IPS DF 19.7 (cell line): ENCODE measurements around the gene DEPP1.

Experiments used
- DNase-seq: peaks from one replicate; pipeline ENCODE4 v3.0.0-alpha.2; 2013; ENCODE audit warnings: low read depth, low spot score

DEPP1 gene

GRCh38 chr10:44955413-44956070 is 23.1 kb downstream of the DEPP1 start:
- DNase-seq, result no peak

GRCh38 chr10:44954962-44955361 is 23.6 kb downstream of the DEPP1 start:
- DNase-seq, result no peak

- DNase-seq, result no peak
Measured at GRCh38 chr10:44954042-44954441, 24.6 kb downstream of the DEPP1 start.

GRCh38 chr10:44952779-44953231 is 25.8 kb downstream of the DEPP1 start:
- no peak for DNase-seq

GRCh38 chr10:44951576-44952226 is 26.9 kb downstream of the DEPP1 start:
- DNase-seq, result no peak

- DNase-seq, result no peak
Measured at GRCh38 chr10:44950326-44951225, 28.0 kb downstream of the DEPP1 start.

GRCh38 chr10:44949915-44950314 is 28.7 kb downstream of the DEPP1 start:
- no peak for DNase-seq

- no peak for DNase-seq
Measured at GRCh38 chr10:44949127-44949802, 29.3 kb downstream of the DEPP1 start.

- DNase-seq, result no peak
Measured at GRCh38 chr10:44948642-44949041, 30.0 kb downstream of the DEPP1 start.

- no peak for DNase-seq
Measured at GRCh38 chr10:44947371-44948152, 31.0 kb downstream of the DEPP1 start.

- DNase-seq, result no peak
Measured at GRCh38 chr10:44946205-44946604, 32.4 kb downstream of the DEPP1 start.

- DNase-seq, result no peak
Measured at GRCh38 chr10:44944354-44944753, 34.3 kb downstream of the DEPP1 start.

GRCh38 chr10:44939691-44940401 is 38.8 kb downstream of the DEPP1 start:
- DNase-seq, result no peak

GRCh38 chr10:44938956-44939355 is 39.7 kb downstream of the DEPP1 start:
- no peak for DNase-seq

- DNase-seq, result no peak
Measured at GRCh38 chr10:44937196-44938005, 41.2 kb downstream of the DEPP1 start.

- no peak for DNase-seq
Measured at GRCh38 chr10:44936314-44936975, 42.2 kb downstream of the DEPP1 start.

GRCh38 chr10:44935966-44936295 is 42.7 kb downstream of the DEPP1 start:
- DNase-seq, result no peak

GRCh38 chr10:44935201-44935965 is 43.2 kb downstream of the DEPP1 start:
- no peak for DNase-seq
